VCaP (cell line): Measurements from ENCODE around the gene A1CF.
"Not testable (repeated sequence)": the region's sequence is repeated elsewhere in the genome, so short reads cannot be mapped to it uniquely, and the experiment has no call there.

ENCODE experiments used
- H3K27ac ChIP-seq: fragments of 450-650 bp; 2 replicates; pipeline ENCODE4 v1.5.1; 2017

A1CF gene

DNA sequence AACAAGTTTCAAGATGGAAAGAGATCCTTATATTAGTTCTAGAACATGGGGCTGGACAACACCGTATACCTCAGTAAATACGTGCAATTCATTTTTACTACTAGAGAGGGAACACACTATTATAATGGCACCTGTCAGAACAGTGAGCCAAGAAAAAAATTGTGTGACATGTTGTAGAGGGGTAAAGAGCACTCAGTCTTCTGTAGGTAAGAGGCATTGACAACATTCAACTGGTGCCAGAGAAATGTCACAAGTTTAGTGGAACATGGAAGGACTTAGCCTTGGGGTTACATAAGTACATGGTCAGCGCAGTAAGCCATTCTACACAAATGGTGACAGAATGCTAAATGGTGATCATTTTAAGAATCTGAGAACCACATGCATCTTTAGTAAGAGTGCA is 113.4 kb downstream of the A1CF start:
- H3K27ac ChIP-seq = not testable (repeated sequence)

- not testable (repeated sequence) for H3K27ac ChIP-seq
Observed at GRCh38 chr10:50766774-50767513, 118.5 kb downstream of the A1CF start.
